Measurements from ENCODE around the gene CHI3L2.

GRCh38 chr1:111283838-111284237 is 56.3 kb downstream of the CHI3L2 start:
- TF ChIP-seq GATA2 (IDR thresholded peaks at IDR 0.05; ENCODE audit: low read depth, low read length) (no peak), GATA3 (IDR thresholded peaks at IDR 0.05; ENCODE audit: low read depth, low read length) (no peak)

All from SH-SY5Y (cell line).